Measurements from ENCODE around the gene THAP5. TPM values are rescaled to one million over a fixed set of nuclear protein-coding genes. Genes with fewer than 3 reads are reported as not detected.

Gene THAP5
- total RNA-seq, 1 donor, result 28.1 TPM

DNA sequence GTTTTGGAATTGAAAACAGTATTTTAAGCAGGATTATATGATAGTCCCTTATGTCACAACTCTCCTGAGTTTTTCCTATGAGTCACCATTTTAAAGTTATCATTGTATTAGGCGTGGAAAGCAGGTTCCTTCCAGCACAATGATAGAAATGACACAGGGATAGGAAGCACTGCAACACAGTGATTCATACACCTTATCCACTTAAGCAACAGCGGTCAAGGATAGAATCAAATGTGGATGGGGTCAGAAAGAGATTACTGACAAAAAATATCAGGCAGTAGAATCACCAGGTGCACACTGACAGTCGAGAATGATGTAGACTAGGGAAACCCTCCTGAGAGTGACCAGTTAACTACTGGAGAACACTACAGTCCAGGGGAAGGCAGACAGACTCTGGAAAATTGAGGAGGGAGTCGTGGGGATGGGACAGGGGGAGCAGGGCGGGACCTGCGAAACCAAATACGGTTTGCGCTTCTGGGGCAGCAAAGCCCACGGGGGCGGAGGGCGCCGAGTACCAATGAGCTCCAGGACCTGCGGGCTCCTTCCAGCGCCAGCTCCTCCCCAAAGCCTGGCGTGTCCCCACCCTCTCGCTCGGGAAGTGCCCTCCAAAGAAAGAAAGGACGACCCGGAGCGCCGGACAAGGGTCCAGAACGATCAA, 44.0 kb downstream of the THAP5 start:
- TF ChIP-seq, protein P1, sequence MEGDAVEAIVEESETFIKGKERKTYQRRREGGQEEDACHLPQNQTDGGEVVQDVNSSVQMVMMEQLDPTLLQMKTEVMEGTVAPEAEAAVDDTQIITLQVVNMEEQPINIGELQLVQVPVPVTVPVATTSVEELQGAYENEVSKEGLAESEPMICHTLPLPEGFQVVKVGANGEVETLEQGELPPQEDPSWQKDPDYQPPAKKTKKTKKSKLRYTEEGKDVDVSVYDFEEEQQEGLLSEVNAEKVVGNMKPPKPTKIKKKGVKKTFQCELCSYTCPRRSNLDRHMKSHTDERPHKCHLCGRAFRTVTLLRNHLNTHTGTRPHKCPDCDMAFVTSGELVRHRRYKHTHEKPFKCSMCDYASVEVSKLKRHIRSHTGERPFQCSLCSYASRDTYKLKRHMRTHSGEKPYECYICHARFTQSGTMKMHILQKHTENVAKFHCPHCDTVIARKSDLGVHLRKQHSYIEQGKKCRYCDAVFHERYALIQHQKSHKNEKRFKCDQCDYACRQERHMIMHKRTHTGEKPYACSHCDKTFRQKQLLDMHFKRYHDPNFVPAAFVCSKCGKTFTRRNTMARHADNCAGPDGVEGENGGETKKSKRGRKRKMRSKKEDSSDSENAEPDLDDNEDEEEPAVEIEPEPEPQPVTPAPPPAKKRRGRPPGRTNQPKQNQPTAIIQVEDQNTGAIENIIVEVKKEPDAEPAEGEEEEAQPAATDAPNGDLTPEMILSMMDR (IDR thresholded peaks at IDR 0.05; ENCODE audit: insufficient read depth, low read depth, low read length), result no peak
- DNase-seq (ENCODE audit: low read depth), result peak; percentile 92
- H3K4me3 ChIP-seq (ENCODE audit: low read depth, low read length), result peak overlapping the region; percentile 92

DNA sequence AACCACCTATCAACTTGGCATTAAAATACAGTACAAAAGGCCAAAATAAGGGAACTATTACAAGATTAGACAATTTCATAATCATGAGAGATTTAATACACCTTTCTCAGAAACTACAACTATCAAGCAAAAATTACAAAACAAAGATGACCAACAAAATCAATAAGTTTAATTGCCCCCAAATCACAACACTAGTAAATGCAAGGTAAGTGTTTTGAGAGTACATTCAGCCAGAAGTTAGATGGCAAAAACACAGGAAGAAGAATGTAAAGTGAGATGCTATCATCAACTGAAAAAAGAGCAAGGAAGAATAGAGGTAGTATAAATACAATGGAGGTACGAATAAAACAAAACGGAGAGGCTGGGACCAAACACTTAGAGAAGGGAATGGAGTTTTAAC, 46.7 kb downstream of the THAP5 start:
- no peak for DNase-seq (ENCODE audit: low read depth)
- TF ChIP-seq, protein P1 (IDR thresholded peaks at IDR 0.05; ENCODE audit: insufficient read depth, low read depth, low read length), result no peak
- H3K4me3 ChIP-seq (ENCODE audit: low read depth, low read length), result no peak overlapping the region

DNA sequence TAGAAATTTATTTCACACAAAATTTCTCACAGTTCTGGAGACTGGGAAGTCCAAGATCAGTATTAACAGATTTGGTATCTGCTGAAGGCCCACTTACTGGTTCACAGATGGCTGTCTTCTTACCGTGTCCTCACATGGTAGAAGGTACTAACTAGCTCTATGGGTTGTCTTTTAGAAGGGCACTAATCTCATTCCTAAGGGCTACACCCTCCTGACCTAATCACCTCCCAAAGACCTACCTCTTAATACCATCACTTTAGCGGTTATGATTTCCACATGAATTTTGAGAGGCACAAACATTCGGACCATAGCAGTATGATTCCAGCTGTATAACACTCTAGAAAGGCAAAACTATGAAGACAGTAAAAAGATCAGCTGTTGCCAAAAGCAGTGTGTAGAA, 51.6 kb downstream of the THAP5 start:
- no peak for DNase-seq (ENCODE audit: low read depth)
- no peak overlapping the region for H3K4me3 ChIP-seq (ENCODE audit: low read depth, low read length)
- TF ChIP-seq, protein P1 (IDR thresholded peaks at IDR 0.05; ENCODE audit: insufficient read depth, low read depth, low read length), result no peak

DNA sequence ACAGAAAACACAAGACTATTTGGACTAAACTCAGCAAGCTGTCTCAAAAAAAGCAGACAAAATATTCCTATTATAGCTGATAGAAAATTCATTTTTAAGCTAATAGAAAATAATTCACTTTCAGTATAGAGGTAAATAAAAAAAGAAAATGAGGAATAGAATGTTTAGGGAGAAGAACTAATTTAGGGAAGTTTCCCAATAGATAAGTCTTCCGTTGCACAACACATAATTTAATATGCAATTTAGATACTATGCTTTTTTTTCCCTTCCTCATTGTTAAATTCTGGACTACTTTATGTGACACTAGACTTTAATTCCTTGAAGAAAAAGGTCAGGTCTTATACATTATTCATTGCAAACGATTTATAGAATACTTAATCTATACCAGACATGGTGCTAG, 53.9 kb downstream of the THAP5 start:
- TF ChIP-seq, protein P1 (IDR thresholded peaks at IDR 0.05; ENCODE audit: insufficient read depth, low read depth, low read length), result no peak
- H3K4me3 ChIP-seq (ENCODE audit: low read depth, low read length), result no peak overlapping the region
- no peak for DNase-seq (ENCODE audit: low read depth)

DNA sequence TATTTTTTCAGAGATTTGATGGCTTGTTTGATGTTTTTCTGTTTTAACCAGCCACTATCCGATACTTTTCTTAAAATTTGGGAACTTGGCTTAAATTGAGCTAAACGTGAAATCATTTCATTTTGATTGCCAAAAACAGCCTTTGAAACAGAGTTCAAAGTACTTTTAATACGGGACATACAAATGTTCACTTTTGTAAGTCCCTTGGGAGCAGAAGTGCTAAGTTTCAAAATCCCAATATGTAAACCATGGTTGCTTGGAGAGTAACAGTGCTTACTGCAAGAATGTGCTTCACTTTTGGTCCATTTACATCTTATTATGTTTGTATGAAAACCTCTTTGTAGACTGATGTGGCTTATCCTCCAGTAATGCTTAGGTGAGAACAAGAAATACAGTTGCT, 54.5 kb downstream of the THAP5 start:
- peak; percentile 28 for DNase-seq (ENCODE audit: low read depth)
- TF ChIP-seq, protein P1 (IDR thresholded peaks at IDR 0.05; ENCODE audit: insufficient read depth, low read depth, low read length), result no peak
- no peak overlapping the region for H3K4me3 ChIP-seq (ENCODE audit: low read depth, low read length)

Other genes with a start within 250 kb of the THAP5 start
- gene NRCAM, start 113.3 kb downstream of the THAP5 start, total RNA-seq, result 0.97 and 1.3 TPM in 2 replicates
- 24.8 and 34.1 TPM in 2 replicates for gene PNPLA8, start 43.6 kb downstream of the THAP5 start, total RNA-seq
- 20.0 and 41.9 TPM in 2 replicates for gene DNAJB9, start 168 bp upstream of the THAP5 start, total RNA-seq

Data from fibroblast of villous mesenchyme (primary cell).